Measurements from ENCODE around the gene EYA4. TPM values are rescaled to one million over a fixed set of nuclear protein-coding genes. Genes with fewer than 3 reads are reported as not detected.

EYA4 gene, protein sequence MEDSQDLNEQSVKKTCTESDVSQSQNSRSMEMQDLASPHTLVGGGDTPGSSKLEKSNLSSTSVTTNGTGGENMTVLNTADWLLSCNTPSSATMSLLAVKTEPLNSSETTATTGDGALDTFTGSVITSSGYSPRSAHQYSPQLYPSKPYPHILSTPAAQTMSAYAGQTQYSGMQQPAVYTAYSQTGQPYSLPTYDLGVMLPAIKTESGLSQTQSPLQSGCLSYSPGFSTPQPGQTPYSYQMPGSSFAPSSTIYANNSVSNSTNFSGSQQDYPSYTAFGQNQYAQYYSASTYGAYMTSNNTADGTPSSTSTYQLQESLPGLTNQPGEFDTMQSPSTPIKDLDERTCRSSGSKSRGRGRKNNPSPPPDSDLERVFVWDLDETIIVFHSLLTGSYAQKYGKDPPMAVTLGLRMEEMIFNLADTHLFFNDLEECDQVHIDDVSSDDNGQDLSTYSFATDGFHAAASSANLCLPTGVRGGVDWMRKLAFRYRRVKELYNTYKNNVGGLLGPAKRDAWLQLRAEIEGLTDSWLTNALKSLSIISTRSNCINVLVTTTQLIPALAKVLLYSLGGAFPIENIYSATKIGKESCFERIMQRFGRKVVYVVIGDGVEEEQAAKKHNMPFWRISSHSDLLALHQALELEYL
- total RNA-seq (2021) (0.14 to 0.32 TPM (median 0.24 TPM) in 3 replicates), Bru-seq, nascent RNA (percentile 23 among the genes with signal in this experiment)
- long read RNA-seq, experiment 1 = 0 reads
- long read RNA-seq, experiment 2 = 0 reads
- long read RNA-seq, experiment 3 = 0 reads

DNA sequence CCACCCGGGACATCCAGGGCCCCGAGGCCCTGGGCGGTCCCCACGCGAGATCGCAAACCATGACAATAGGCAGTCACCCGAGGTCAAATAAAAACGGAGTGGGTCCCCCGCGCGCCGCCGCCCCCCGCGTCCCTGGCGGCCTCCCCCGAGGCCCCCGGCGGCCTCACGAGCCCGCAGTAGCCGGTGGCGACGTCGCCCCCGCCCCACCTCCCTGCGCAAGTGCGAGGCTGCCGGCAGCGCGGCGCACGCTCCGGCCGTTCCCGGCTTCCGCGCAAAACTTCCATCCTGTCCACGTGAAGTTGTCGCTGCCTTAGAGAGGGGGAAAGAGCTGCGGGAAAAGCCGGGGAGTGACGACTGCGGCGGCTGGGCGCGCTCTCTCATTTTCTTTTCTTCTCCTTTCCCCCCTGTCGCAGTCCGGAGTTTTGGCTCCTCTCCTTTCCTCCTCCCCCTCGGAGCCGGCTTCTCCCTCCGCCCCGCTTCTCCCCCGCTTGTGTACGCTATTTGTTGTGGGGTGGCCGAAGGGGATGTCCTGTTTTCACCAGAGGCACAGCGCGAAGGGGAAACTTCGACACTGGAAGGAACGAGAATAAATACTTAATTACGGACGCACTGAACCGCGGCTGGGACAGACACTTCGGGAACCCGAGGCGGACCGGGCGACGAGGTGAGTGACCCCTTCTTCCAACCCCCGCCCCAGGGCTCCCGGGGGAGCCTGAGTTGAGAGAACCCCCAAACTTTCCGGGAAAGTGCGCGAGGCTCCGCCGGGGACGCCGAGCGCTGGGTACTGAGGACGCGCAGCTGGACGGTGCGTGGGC, at the start of gene EYA4:
TSS of gene EYA4 (plus strand) at position 272 of the 815 bp plus-strand sequence. CDS start 33,424 bp downstream, outside the sequence.
- Mint-ChIP-seq H3K9me3 (no peaks in the 10 kb centered on the region), H3K27ac (no peak within 1 kb of the TSS), H3K27me3 (ENCODE audit: low read depth) (peaks cover 68% of the 10 kb centered on the region), H3K36me3 (no peaks in the 10 kb centered on the region), H3K4me3 (peak within 1 kb of the TSS; percentile 77), H3K4me1 (peaks cover 40% of the 10 kb centered on the region)
- DNase-seq (ENCODE audit: low spot score) (peak; percentile 46), ATAC-seq (peak; percentile 23)
- CTCF ChIA-PET = no interaction called here
- POLR2A ChIA-PET = no interaction called here
- TF ChIP-seq, protein P1, sequence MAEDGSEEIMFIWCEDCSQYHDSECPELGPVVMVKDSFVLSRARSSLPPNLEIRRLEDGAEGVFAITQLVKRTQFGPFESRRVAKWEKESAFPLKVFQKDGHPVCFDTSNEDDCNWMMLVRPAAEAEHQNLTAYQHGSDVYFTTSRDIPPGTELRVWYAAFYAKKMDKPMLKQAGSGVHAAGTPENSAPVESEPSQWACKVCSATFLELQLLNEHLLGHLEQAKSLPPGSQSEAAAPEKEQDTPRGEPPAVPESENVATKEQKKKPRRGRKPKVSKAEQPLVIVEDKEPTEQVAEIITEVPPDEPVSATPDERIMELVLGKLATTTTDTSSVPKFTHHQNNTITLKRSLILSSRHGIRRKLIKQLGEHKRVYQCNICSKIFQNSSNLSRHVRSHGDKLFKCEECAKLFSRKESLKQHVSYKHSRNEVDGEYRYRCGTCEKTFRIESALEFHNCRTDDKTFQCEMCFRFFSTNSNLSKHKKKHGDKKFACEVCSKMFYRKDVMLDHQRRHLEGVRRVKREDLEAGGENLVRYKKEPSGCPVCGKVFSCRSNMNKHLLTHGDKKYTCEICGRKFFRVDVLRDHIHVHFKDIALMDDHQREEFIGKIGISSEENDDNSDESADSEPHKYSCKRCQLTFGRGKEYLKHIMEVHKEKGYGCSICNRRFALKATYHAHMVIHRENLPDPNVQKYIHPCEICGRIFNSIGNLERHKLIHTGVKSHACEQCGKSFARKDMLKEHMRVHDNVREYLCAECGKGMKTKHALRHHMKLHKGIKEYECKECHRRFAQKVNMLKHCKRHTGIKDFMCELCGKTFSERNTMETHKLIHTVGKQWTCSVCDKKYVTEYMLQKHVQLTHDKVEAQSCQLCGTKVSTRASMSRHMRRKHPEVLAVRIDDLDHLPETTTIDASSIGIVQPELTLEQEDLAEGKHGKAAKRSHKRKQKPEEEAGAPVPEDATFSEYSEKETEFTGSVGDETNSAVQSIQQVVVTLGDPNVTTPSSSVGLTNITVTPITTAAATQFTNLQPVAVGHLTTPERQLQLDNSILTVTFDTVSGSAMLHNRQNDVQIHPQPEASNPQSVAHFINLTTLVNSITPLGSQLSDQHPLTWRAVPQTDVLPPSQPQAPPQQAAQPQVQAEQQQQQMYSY (CRISPR knock-in tag; IDR thresholded peaks at IDR 0.05) = no peak
- TF ChIP-seq FOXK1 (CRISPR knock-in tag; IDR thresholded peaks at IDR 0.05) = peak; percentile 11; the same call in 1 of the 2 replicates

DNA sequence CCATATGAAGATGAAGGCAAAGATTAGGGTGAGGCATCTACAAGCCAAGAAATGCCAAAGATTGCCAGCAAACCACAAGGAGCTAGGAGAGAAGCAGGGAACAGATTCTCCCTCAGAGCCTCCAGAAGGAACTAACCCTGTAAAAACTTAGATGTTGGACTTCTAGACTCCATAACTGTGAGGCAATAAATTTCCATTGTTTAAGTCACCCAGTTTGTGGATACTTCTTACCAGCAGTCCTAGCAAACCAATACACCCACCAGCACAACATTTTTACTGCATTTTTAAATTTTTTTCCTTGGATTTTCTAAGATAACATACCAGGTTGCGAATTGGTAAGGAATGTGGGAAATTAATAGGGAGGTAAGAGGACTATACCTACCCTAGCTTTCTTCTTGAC, 47.8 kb upstream of the EYA4 start:
- Mint-ChIP-seq H3K36me3 (peaks cover 5% of the 10 kb centered on the region; the same call in 1 of the 2 replicates), H3K27ac (no peak overlapping the region), H3K4me3 (no peak overlapping the region), H3K9me3 (peaks cover 15% of the 10 kb centered on the region), H3K27me3 (ENCODE audit: low read depth) (no peaks in the 10 kb centered on the region), H3K4me1 (peaks cover 23% of the 10 kb centered on the region)
- ATAC-seq = no peak
- ChIA-PET POLR2A (no interaction called here), CTCF (interaction anchor here (2.4 kb wide), 1 partner anchor 723 kb away, joined by 8 read pairs; no protein-coding TSS in a partner anchor)
- TF ChIP-seq SMAD4 (CRISPR knock-in tag; IDR thresholded peaks at IDR 0.05) (no peak), CREM (CRISPR knock-in tag; IDR thresholded peaks at IDR 0.05) (no peak), NR1H2 (CRISPR knock-in tag; IDR thresholded peaks at IDR 0.05) (no peak), PRRX2 (CRISPR knock-in tag; IDR thresholded peaks at IDR 0.05) (no peak)
- TF ChIP-seq, protein P2, sequence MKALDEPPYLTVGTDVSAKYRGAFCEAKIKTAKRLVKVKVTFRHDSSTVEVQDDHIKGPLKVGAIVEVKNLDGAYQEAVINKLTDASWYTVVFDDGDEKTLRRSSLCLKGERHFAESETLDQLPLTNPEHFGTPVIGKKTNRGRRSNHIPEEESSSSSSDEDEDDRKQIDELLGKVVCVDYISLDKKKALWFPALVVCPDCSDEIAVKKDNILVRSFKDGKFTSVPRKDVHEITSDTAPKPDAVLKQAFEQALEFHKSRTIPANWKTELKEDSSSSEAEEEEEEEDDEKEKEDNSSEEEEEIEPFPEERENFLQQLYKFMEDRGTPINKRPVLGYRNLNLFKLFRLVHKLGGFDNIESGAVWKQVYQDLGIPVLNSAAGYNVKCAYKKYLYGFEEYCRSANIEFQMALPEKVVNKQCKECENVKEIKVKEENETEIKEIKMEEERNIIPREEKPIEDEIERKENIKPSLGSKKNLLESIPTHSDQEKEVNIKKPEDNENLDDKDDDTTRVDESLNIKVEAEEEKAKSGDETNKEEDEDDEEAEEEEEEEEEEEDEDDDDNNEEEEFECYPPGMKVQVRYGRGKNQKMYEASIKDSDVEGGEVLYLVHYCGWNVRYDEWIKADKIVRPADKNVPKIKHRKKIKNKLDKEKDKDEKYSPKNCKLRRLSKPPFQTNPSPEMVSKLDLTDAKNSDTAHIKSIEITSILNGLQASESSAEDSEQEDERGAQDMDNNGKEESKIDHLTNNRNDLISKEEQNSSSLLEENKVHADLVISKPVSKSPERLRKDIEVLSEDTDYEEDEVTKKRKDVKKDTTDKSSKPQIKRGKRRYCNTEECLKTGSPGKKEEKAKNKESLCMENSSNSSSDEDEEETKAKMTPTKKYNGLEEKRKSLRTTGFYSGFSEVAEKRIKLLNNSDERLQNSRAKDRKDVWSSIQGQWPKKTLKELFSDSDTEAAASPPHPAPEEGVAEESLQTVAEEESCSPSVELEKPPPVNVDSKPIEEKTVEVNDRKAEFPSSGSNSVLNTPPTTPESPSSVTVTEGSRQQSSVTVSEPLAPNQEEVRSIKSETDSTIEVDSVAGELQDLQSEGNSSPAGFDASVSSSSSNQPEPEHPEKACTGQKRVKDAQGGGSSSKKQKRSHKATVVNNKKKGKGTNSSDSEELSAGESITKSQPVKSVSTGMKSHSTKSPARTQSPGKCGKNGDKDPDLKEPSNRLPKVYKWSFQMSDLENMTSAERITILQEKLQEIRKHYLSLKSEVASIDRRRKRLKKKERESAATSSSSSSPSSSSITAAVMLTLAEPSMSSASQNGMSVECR (CRISPR knock-in tag; IDR thresholded peaks at IDR 0.05; ENCODE audit: borderline replicate concordance) = no peak
- TF ChIP-seq, protein P3, sequence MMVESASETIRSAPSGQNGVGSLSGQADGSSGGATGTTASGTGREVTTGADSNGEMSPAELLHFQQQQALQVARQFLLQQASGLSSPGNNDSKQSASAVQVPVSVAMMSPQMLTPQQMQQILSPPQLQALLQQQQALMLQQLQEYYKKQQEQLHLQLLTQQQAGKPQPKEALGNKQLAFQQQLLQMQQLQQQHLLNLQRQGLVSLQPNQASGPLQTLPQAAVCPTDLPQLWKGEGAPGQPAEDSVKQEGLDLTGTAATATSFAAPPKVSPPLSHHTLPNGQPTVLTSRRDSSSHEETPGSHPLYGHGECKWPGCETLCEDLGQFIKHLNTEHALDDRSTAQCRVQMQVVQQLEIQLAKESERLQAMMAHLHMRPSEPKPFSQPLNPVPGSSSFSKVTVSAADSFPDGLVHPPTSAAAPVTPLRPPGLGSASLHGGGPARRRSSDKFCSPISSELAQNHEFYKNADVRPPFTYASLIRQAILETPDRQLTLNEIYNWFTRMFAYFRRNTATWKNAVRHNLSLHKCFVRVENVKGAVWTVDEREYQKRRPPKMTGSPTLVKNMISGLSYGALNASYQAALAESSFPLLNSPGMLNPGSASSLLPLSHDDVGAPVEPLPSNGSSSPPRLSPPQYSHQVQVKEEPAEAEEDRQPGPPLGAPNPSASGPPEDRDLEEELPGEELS (CRISPR knock-in tag; IDR thresholded peaks at IDR 0.05) = no peak
- TF ChIP-seq, protein P4, sequence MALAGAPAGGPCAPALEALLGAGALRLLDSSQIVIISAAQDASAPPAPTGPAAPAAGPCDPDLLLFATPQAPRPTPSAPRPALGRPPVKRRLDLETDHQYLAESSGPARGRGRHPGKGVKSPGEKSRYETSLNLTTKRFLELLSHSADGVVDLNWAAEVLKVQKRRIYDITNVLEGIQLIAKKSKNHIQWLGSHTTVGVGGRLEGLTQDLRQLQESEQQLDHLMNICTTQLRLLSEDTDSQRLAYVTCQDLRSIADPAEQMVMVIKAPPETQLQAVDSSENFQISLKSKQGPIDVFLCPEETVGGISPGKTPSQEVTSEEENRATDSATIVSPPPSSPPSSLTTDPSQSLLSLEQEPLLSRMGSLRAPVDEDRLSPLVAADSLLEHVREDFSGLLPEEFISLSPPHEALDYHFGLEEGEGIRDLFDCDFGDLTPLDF (CRISPR knock-in tag; IDR thresholded peaks at IDR 0.05) = no peak
- TF ChIP-seq, protein P5, sequence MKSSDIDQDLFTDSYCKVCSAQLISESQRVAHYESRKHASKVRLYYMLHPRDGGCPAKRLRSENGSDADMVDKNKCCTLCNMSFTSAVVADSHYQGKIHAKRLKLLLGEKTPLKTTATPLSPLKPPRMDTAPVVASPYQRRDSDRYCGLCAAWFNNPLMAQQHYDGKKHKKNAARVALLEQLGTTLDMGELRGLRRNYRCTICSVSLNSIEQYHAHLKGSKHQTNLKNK (CRISPR knock-in tag; IDR thresholded peaks at IDR 0.05) = no peak
- TF ChIP-seq, protein P6, sequence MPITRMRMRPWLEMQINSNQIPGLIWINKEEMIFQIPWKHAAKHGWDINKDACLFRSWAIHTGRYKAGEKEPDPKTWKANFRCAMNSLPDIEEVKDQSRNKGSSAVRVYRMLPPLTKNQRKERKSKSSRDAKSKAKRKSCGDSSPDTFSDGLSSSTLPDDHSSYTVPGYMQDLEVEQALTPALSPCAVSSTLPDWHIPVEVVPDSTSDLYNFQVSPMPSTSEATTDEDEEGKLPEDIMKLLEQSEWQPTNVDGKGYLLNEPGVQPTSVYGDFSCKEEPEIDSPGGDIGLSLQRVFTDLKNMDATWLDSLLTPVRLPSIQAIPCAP (CRISPR knock-in tag; IDR thresholded peaks at IDR 0.05) = no peak
- TF ChIP-seq, protein P7, sequence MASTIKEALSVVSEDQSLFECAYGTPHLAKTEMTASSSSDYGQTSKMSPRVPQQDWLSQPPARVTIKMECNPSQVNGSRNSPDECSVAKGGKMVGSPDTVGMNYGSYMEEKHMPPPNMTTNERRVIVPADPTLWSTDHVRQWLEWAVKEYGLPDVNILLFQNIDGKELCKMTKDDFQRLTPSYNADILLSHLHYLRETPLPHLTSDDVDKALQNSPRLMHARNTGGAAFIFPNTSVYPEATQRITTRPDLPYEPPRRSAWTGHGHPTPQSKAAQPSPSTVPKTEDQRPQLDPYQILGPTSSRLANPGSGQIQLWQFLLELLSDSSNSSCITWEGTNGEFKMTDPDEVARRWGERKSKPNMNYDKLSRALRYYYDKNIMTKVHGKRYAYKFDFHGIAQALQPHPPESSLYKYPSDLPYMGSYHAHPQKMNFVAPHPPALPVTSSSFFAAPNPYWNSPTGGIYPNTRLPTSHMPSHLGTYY (CRISPR knock-in tag; IDR thresholded peaks at IDR 0.05) = no peak
- TF ChIP-seq, protein P8, sequence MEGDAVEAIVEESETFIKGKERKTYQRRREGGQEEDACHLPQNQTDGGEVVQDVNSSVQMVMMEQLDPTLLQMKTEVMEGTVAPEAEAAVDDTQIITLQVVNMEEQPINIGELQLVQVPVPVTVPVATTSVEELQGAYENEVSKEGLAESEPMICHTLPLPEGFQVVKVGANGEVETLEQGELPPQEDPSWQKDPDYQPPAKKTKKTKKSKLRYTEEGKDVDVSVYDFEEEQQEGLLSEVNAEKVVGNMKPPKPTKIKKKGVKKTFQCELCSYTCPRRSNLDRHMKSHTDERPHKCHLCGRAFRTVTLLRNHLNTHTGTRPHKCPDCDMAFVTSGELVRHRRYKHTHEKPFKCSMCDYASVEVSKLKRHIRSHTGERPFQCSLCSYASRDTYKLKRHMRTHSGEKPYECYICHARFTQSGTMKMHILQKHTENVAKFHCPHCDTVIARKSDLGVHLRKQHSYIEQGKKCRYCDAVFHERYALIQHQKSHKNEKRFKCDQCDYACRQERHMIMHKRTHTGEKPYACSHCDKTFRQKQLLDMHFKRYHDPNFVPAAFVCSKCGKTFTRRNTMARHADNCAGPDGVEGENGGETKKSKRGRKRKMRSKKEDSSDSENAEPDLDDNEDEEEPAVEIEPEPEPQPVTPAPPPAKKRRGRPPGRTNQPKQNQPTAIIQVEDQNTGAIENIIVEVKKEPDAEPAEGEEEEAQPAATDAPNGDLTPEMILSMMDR (IDR thresholded peaks at IDR 0.05) = no peak
- no peak for DNase-seq (ENCODE audit: low spot score)
